HG03159 (cell line): ENCODE data around the gene NPAS1.

Experiments
- ATAC-seq: cut with Tn5 transposase; IDR thresholded peaks from one replicate; pipeline ENCODE4 v1.9.1; 2021; ENCODE audit warnings: mild to moderate bottlenecking, moderate library complexity; ENCODE audit not compliant: unreplicated experiment

Gene NPAS1, protein sequence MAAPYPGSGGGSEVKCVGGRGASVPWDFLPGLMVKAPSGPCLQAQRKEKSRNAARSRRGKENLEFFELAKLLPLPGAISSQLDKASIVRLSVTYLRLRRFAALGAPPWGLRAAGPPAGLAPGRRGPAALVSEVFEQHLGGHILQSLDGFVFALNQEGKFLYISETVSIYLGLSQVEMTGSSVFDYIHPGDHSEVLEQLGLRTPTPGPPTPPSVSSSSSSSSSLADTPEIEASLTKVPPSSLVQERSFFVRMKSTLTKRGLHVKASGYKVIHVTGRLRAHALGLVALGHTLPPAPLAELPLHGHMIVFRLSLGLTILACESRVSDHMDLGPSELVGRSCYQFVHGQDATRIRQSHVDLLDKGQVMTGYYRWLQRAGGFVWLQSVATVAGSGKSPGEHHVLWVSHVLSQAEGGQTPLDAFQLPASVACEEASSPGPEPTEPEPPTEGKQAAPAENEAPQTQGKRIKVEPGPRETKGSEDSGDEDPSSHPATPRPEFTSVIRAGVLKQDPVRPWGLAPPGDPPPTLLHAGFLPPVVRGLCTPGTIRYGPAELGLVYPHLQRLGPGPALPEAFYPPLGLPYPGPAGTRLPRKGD

DNA sequence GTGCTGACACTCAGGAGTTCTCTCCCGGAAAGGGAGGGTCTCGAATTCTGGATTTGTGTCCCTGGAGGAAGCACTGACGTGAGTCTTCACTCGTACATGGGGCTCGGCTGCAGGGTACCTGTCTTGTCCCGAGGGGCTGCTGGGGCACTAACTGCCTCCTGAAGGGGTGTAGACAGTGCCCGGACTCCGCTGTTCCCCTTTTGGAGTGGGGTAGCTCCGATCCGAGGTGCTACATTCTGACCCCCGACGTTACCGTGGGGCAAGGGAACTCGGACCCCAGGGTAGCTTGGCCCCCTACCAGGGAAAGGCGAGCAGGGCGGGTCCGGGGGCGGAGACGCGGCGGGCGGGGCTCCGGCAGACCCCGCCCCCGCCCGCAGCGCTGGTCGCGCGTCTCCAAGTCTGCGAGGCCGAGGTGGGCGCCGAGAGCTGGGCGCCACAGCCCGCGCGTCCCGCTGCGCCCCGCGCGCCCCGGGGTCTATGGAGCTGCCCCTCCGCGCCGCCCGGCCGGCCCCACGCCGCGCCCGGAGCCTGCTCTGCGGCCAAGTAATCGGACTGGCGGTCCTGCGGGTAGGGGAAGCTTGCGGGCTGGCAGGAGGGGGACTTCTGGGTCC, at the start of gene NPAS1:
NPAS1 (plus strand) TSS at position 407 of the 611 bp plus-strand sequence. CDS start 1,211 bp downstream, outside the sequence.
- no peak for ATAC-seq

DNA sequence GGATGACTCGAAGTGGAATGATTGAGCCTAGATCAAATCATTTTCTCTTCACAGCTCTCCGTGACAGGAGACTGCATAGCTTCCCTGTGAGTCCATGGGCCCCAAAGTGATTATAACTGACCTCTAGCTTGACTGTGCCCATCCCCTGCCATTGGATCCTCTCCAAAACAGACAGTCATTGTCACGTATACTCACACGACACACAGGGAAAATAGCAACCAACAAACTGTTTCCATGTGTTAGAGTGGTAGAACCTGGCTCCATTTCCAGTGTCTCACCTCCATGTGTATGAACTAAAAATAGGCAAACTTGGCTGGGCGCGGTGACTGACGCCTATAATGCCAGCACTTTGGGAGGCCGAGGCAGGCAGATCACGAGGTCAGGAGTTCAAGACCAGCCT, 48.8 kb upstream of the NPAS1 start:
- no peak for ATAC-seq

DNA sequence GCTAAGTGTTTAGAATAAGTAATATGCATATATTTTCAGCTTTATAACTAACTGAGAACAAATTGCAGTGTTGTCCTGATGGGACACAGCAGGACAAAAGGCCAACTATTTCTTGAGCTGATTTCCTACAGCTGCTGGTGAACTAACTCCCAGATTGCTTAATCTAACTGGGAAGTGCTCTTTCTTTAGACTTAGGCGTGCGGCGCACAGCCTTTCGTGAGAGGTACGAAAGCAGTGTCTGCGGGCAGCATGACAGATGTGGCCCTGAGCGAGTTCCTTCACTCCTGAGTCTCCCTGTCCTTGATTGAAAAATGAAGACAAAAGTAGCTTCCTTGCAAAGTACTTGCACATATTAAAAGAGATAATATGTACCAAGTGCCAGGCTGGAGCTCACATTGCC, 47.3 kb upstream of the NPAS1 start:
- no peak for ATAC-seq

DNA sequence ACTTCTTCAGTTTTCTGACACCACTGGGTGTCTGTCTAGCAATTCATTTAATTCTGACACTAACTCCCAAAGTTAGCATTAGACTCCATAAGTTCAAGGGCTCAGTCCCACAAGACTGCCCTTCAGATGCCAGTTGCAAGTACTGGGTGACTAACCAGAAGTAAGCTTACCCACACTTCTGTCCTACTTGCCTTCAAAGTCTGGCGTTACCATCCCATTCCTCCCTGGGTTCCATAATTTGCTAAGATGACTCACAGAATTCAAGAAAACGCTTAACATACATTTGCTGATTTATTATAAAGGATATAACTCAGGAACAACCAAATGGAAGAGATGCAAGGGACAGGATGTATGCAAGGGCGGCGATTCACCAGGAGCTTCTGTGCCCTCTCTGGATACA, 45.5 kb upstream of the NPAS1 start:
- no peak for ATAC-seq

DNA sequence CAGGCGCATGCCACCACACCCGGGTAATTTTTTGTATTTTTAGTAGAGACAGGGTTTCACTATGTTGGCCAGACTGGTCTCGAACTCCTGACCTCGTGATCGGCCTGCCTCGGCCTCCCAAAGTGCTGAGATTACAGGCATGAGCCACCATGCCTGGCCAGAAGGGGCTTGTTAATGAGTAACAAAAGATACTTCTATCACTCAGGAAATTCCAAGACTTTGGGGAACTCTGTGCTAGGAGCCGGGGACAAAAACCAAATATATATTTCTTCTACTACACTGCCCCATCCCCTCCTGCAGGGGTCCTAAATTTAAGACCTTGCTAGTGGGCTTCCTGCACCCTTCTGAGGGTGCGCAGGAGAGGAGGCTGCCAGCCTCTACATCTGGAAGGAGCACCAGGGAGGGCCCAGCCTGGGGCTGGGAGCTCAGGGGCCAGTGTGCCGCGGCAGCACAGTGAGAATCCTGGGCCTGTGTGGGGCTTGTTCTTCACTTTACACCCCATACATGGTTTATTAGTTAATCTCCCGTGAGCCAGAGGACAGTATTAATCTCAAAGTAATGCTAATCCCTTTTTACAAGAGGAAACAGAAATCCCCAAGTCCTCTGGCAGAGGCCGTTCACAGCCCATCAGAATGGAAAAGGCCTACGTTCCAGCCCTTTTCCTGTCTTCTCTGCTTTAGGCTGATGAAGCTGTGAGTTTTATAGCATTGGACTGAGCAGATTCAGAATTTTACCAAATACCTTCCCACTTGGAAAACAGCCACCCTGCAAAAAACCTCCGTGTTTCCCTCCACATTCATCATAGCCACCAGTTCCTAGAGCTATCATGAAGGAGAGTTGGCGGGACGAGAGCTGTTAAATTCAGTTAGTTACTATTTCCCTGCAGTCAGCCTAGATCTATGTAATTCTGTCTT, 44.4 kb upstream of the NPAS1 start:
- ATAC-seq, result no peak

DNA sequence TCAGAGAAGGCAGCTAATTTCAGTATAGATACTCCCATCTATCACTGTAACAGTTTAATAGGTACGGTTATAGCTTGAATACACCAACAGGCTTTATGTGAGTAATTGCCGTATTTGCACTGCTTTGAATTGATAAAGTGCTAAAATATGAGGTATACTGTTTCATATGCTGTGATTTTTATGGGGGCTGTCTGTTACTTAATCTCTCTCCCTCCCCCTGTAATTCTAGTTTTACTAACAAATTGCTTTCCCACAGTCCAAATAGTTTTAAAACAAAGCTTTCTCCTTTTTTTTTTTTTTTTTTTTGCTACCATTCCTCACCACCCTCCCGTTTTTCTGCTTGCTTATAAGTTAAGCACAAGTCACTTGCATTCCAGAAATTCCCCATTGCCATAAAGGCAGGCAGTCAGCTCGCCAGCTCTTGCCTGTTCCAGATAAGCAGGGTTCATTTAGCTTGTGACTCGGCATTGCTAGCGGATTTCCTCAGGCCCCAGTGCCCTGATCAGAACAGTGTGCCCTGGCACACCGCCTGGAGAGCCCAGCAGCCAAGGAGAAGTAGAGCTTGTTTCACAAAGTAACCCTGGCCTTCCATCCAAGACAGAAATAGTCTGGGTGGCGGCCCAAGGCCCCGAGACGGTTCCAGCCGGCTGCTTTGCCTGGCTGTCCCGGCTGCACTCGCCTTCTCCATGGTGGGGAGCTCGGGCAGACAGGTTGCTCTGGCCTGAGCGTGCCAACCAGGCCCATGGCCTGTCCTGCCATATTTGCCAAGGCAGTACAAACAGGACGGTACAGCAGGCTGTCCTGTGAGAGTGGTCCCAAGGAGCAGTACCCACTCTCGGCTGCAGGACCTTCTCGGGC, 43.5 kb upstream of the NPAS1 start:
- ATAC-seq, result no peak

DNA sequence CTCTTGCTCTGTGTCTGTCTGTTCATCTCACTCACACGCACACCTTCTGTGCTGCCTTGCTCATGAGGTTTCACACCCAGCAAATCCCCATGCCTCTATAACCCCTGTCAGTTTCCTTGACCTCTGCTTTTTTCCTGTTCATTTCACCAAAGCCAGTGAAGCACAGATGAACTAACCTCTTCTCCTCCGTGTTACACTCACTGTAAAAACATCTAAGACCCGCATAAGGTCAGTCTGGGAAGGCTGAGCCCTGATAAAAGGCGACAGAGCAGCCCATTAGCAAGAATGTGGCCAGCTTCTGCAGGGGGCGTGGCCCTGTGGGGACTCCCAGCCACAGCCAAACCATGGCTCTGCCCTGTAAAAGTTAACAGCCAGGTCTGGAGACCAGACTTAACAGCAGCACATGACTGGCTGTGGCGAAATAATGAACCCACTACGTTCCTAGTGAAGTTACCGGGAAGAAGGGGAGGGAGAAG, 42.8 kb upstream of the NPAS1 start:
- ATAC-seq, result no peak

DNA sequence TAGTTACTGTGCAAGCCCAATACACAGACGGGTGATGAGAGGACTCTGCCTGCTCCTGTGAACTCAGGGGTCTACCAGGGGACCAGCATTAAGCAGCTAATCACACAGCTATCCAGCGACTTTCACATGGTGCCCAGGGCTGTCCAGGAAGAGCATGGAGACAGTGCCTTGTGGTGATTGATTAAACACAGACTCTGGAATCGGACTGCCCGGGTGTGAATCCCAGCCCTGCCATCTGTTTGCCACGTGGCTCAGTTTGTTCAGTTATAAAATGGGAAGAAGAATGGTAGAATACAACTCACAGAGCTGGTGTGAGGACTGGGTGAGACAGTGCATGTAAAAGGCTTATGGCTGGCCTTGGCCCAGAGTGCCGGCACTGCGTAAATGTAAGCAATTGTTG, 42.1 kb upstream of the NPAS1 start:
- ATAC-seq, result no peak

DNA sequence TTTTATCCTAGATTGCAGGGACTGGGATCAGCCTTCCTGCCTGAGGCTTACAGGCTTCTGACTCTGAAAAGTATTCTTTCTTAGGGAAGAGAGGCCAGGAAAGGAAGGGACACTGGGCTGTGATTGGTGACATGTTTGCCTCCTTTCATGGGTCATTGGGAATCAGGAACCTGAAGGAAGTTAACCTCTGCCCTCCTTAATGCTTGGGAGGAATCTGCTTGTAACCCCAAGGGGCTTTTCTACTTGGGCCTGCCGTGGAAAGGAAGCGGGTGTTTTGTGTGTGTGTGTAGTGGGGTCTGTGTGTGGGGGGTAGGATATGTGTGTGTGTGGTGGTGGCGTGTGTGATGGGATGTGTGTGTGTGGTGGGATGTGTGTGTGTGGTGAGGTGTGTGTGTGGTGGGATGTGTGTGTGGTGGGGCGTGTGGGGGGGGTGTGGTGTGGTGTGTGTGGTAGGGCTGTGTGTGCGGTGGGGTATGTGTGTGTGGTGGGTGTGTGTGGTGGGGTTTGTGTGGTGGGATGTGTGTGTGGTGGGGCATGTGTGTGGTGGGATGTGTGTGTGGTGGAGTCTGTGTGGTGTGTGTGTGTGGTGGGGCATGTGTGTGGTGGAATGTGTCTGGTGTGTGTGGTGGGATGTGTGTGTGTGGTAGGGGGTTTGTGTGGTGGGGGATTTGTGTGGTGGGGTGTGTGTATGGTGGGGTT, 41.3 kb upstream of the NPAS1 start:
- no peak for ATAC-seq

DNA sequence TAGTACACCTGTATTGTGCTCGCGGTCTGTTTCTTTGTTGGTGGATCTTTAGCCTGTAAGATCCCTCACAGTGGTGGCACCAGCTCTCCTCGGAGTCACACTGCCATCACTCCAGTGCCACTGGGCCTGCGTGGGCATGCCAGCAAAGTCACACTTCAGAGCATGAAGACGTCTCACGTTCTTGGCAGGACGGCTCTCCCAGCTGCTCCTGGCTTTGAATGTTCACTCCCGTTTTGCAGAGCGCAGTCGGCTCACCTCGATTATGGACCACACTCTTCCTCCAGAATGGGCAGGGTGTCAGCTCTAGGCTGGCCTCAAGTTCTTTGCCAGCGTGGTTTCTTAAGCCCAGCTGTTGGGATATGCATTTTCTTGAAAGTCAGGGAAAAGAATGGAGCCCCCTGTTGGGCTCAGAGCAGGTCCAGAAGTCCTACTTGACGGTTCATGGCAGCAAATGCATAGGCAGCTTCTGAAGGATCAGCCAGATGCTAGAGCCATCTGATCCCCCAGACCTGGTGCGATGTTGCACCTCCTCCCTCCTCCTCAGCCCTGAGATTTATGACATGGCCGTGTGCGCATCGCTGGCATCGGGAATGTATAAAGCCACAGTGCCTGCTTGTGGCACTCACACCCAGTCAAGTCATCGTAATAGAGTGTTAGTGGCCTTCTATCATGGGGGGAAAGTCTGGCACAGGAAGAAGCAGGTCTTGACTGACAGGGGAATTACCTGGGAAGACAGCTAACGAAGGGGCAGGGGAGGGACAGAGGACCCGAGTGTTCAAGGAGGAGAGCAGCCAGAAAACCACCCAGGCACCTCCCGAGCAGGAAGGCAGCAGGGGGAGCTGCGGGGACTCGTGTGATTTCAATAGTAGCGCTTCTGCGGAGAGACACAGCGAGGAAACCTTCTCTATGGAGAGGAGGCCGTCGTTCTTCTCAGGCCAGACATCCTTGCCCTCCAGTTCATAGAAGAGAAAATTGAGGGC, 40.2 kb upstream of the NPAS1 start:
- ATAC-seq, result no peak

DNA sequence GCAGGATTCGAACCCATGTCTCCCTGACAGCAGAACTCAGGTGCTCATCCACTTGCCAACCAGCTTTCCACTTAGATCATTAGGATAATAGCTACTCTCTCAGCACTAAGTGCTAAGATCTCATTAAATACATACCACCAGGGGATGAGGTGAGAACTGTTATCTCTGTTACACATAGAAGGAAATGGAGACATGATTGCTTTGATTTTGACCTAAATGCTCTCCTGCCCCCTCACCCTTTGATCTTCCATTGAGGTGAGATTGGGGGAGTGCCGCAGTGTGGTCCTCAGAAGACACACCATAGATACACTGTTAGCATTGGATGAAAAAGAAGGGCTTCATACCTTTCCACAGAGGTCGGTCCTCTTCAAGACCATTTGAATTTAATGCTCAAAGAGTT, 38.9 kb upstream of the NPAS1 start:
- ATAC-seq, result no peak

DNA sequence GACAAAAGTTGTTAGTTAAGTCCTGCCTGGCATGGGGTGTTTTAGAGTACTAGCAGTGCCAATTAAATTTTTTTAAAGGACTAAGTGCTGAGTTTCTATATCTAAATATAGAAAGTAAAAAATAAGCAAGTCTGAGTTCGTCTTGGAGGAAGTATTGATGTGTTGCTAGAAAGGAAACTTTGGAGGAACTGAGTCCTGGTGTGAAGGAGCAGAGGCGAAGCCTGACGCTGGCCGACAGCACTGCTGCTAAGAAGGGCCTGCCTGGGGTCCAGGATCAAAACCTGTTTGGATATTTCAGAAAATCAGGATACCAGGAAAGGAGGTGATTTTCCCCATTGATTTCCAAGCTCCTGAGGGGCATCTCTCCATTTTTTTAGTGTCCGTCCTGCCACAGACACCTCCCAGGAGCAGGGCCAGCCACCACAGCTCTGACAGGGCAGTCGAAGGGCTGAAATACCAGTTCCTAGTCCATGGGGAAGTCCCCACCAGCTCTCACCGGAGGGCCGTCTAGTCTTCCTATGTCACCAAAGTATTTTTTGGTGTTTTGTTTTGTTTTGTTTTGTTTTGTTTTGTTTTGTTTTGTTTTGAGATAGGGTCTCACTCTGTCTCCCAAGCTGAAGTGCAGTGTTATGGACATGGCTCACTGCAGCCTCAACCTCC, 38.2 kb upstream of the NPAS1 start:
- ATAC-seq, result no peak

DNA sequence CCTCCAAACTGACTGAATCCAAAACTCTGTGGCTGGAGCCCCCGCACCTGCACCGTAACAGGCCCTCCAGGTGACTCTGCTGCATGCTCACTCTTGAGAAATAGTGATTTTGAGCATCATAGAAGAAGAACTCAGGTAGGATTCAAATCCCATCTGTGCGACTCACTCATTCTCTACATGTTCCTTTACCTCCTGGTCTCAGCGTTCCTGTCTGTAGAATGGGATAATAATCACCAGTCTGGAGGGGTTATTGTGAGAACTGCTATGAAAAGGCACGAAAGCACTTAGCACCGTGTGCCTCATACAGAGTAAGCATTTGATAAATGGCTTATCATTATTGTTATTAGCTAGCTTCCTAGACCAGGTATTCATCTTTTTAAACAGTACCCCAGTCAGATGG, 36.5 kb upstream of the NPAS1 start:
- ATAC-seq, result no peak

DNA sequence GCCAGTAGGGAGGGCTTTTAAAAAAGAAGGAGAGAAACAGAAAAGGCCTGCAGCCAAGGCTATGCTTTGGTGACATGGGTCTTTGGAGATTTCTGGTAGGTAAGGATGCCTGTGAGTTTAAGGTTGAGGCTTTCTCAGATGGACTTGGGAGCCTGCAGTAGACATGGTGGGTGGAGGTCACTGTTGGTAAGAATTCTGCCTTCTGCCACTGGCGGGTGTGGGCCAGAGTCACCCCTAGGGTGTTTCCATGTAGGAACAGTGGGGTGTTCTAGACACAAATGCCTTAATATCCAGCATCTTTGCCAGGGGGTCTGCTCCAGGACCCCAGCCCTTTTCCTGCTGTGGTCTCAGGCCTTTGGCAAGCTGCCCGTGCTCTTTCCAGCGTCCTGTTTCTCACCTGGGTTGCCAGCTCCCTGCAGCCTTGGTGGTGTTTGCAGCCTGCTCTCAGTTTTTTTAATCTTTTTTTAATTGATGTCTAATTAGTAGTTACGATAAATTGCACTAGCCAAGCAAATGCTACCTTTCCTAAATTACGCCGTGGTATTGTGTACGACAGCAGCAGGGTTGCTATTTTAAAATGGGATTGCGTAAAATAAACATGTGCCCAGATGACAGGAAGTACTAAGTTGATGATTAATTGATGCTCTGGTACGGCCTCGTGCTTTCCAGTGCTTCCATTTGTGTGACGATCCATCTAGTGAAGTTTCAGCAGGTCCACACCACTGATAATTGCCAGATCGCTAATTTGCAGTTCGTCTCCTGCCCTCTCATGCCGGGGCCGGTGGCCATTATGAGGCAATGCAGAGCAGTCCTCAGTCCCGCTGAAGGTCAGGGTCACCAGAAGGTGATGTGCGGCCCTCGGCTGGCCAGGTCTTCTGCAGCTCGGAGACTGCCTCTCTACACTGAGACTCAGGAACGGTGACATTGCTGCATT, 35.3 kb upstream of the NPAS1 start:
- ATAC-seq, result no peak

DNA sequence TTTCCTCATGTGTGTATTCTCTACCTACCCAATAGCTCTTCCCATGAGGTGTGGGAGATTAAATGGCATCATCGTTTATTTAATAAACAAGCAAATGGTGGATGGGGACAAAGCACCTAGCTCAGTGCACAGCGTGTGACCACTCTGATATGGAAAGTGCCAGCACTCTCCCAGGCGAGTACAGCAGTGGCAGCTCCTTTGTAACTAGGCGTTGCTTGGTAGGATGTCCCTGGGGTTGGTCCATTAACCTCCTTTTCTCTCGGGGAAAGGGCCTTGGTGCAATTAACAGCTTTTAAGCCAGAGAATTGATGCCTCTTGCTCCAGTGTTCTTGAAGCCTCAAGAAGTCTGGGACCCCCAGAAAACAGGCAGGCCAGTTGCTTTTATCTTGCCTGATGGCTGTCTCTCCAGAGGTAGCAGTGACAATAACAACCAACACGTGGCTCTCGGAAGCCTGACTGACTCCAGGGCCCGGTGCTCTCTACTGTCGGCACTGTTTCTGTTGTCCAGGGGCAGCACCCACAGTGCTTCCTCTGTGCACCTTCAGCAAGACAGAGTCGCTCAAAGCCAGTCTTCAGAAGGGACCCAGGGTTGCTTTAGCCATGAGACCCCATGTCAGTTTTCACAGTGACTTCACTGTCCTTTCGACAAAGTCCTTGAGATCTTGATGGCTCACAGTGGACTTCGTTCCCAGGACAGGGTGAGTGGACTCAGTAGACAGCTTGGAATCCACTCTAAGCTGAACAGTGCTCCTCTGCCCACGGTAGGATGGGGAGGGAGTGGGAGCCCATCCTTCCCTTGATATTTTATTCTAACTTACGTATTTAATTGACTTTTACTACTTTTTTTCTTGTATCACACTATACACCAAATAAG, 33.9 kb upstream of the NPAS1 start:
- ATAC-seq, result no peak
